Measurements from ENCODE around the gene OFD1. TPM values are rescaled to one million over a fixed set of nuclear protein-coding genes. Genes with fewer than 3 reads are reported as not detected.

Gene OFD1
- total and polyA plus RNA-seq, 2 of the 8 experiments (the other 6 are each of a cell fraction or from before 2014, with no cell fraction given) = 8.0 to 23.4 TPM

- TF ChIP-seq, protein P1, sequence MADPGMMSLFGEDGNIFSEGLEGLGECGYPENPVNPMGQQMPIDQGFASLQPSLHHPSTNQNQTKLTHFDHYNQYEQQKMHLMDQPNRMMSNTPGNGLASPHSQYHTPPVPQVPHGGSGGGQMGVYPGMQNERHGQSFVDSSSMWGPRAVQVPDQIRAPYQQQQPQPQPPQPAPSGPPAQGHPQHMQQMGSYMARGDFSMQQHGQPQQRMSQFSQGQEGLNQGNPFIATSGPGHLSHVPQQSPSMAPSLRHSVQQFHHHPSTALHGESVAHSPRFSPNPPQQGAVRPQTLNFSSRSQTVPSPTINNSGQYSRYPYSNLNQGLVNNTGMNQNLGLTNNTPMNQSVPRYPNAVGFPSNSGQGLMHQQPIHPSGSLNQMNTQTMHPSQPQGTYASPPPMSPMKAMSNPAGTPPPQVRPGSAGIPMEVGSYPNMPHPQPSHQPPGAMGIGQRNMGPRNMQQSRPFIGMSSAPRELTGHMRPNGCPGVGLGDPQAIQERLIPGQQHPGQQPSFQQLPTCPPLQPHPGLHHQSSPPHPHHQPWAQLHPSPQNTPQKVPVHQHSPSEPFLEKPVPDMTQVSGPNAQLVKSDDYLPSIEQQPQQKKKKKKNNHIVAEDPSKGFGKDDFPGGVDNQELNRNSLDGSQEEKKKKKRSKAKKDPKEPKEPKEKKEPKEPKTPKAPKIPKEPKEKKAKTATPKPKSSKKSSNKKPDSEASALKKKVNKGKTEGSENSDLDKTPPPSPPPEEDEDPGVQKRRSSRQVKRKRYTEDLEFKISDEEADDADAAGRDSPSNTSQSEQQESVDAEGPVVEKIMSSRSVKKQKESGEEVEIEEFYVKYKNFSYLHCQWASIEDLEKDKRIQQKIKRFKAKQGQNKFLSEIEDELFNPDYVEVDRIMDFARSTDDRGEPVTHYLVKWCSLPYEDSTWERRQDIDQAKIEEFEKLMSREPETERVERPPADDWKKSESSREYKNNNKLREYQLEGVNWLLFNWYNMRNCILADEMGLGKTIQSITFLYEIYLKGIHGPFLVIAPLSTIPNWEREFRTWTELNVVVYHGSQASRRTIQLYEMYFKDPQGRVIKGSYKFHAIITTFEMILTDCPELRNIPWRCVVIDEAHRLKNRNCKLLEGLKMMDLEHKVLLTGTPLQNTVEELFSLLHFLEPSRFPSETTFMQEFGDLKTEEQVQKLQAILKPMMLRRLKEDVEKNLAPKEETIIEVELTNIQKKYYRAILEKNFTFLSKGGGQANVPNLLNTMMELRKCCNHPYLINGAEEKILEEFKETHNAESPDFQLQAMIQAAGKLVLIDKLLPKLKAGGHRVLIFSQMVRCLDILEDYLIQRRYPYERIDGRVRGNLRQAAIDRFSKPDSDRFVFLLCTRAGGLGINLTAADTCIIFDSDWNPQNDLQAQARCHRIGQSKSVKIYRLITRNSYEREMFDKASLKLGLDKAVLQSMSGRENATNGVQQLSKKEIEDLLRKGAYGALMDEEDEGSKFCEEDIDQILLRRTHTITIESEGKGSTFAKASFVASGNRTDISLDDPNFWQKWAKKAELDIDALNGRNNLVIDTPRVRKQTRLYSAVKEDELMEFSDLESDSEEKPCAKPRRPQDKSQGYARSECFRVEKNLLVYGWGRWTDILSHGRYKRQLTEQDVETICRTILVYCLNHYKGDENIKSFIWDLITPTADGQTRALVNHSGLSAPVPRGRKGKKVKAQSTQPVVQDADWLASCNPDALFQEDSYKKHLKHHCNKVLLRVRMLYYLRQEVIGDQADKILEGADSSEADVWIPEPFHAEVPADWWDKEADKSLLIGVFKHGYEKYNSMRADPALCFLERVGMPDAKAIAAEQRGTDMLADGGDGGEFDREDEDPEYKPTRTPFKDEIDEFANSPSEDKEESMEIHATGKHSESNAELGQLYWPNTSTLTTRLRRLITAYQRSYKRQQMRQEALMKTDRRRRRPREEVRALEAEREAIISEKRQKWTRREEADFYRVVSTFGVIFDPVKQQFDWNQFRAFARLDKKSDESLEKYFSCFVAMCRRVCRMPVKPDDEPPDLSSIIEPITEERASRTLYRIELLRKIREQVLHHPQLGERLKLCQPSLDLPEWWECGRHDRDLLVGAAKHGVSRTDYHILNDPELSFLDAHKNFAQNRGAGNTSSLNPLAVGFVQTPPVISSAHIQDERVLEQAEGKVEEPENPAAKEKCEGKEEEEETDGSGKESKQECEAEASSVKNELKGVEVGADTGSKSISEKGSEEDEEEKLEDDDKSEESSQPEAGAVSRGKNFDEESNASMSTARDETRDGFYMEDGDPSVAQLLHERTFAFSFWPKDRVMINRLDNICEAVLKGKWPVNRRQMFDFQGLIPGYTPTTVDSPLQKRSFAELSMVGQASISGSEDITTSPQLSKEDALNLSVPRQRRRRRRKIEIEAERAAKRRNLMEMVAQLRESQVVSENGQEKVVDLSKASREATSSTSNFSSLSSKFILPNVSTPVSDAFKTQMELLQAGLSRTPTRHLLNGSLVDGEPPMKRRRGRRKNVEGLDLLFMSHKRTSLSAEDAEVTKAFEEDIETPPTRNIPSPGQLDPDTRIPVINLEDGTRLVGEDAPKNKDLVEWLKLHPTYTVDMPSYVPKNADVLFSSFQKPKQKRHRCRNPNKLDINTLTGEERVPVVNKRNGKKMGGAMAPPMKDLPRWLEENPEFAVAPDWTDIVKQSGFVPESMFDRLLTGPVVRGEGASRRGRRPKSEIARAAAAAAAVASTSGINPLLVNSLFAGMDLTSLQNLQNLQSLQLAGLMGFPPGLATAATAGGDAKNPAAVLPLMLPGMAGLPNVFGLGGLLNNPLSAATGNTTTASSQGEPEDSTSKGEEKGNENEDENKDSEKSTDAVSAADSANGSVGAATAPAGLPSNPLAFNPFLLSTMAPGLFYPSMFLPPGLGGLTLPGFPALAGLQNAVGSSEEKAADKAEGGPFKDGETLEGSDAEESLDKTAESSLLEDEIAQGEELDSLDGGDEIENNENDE (IDR thresholded peaks at IDR 0.05; ENCODE audit: insufficient replicate concordance, low read length) = no peak
Observed at GRCh38 chrX:13764765-13765164, 30.2 kb downstream of the OFD1 start (continued).

Measured in H1 (cell line).